ENCODE data around the gene VPS13A. TPM values are rescaled to one million over a fixed set of nuclear protein-coding genes. Genes with fewer than 3 reads are reported as not detected.

VPS13A gene
- total RNA-seq, 1 experiment from 2014 or later, result 52.8 TPM

GRCh38 chr9:77166193-77166592 lies 11.1 kb upstream of the VPS13A start:
- ChIA-PET CTCF (interaction anchor here (1.0 to 2.6 kb wide), 5 partner anchors 9 to 64 kb away, joined by 3 to 24 read pairs (median 10); partner anchors contain the start of gene VPS13A), POLR2A (no interaction called here), RAD21 (ENCODE audit: low non-redundant PET in 1 of 2, low total read pairs in 2 of 2, uncharacterized antibody in 2 of 2, unreplicated experiment in 2 of 2) (no interaction called here)
- no TSS peak for BruUV-seq (replicated peaks)
- Histone ChIP-seq H3K4me3 (replicated peaks in 1 of 2; ENCODE audit: low read depth in 1 of 2, low read length in 2 of 2) (no peak overlapping the region), H3K9ac (ENCODE audit: low read length) (no peak overlapping the region), H3K27ac (ENCODE audit: low read depth, low read length) (no peak overlapping the region), H4K20me1 (ENCODE audit: insufficient read depth) (no peaks in the 10 kb centered on the region), H3K9me3 (ENCODE audit: control insufficient read depth in 1 of 2, insufficient read depth in 1 of 2, low read depth in 1 of 2, low read length in 2 of 2) (no peaks in the 10 kb centered on the region), H3K36me3 (ENCODE audit: control insufficient read depth in 1 of 2, insufficient read depth in 2 of 2, low read length in 2 of 2) (no peaks in the 10 kb centered on the region), H3K79me2 (ENCODE audit: insufficient read depth, low read length) (no peaks in the 10 kb centered on the region), H2AFZ (ENCODE audit: low read depth, low read length, poor library complexity, severe bottlenecking) (no peak overlapping the region), H3K27me3 (ENCODE audit: insufficient read depth, low read length) (no peaks in the 10 kb centered on the region), H3K4me2 (ENCODE audit: low read length) (no peak overlapping the region), H3K4me1 (ENCODE audit: control insufficient read depth in 1 of 2, insufficient read depth in 2 of 2, low read length in 2 of 2) (no peaks in the 10 kb centered on the region), H3K9me2 (ENCODE audit: insufficient read depth) (no peaks in the 10 kb centered on the region)
- no peak for TF ChIP-seq FOSL1 (IDR thresholded peaks at IDR 0.05; ENCODE audit: low read depth)
- TF ChIP-seq CTCF (IDR thresholded peaks at IDR 0.05 in 2 of 3, conservative IDR thresholded peaks at IDR 0.05 in 1 of 3; ENCODE audit: borderline replicate concordance in 1 of 3, insufficient read depth in 1 of 3, low read depth in 2 of 3, low read length in 2 of 3), result no peak
- no peak for TF ChIP-seq RAD21 (IDR thresholded peaks at IDR 0.05; ENCODE audit: low read depth)
- TF ChIP-seq ZNF274 (IDR thresholded peaks at IDR 0.05; ENCODE audit: low read depth, low read length), result no peak
- TF ChIP-seq YY1 (IDR thresholded peaks at IDR 0.05; ENCODE audit: extremely low read depth, insufficient replicate concordance, low read depth, low read length), result no peak
- TF ChIP-seq EZH2phosphoT487 (IDR thresholded peaks at IDR 0.05; ENCODE audit: borderline replicate concordance), result no peak
- TF ChIP-seq ZFX (IDR thresholded peaks at IDR 0.05), result no peak
- TF ChIP-seq REST (IDR thresholded peaks at IDR 0.05; ENCODE audit: low read depth), result no peak
- no peak for TF ChIP-seq EZH2 (IDR thresholded peaks at IDR 0.05)
- TF ChIP-seq EGR1 (IDR thresholded peaks at IDR 0.05; ENCODE audit: low read depth), result no peak
- TF ChIP-seq JUND (IDR thresholded peaks at IDR 0.05), result no peak
- TF ChIP-seq CBX3 (IDR thresholded peaks at IDR 0.05; ENCODE audit: low read depth), result no peak
- TF ChIP-seq POLR2AphosphoS5 (IDR thresholded peaks at IDR 0.05; ENCODE audit: low read depth, low read length), result no peak
- TF ChIP-seq SIN3A (IDR thresholded peaks at IDR 0.05; ENCODE audit: low read depth), result no peak
- TF ChIP-seq SP1 (IDR thresholded peaks at IDR 0.05; ENCODE audit: low read depth), result no peak
- no peak for TF ChIP-seq TCF7L2 (IDR thresholded peaks at IDR 0.05; ENCODE audit: borderline replicate concordance, extremely low read depth, insufficient read depth, insufficient read length)
- TF ChIP-seq POLR2A (IDR thresholded peaks at IDR 0.05; ENCODE audit: borderline replicate concordance, extremely low read depth, insufficient read depth, insufficient read length), result no peak
- TF ChIP-seq, protein P1, sequence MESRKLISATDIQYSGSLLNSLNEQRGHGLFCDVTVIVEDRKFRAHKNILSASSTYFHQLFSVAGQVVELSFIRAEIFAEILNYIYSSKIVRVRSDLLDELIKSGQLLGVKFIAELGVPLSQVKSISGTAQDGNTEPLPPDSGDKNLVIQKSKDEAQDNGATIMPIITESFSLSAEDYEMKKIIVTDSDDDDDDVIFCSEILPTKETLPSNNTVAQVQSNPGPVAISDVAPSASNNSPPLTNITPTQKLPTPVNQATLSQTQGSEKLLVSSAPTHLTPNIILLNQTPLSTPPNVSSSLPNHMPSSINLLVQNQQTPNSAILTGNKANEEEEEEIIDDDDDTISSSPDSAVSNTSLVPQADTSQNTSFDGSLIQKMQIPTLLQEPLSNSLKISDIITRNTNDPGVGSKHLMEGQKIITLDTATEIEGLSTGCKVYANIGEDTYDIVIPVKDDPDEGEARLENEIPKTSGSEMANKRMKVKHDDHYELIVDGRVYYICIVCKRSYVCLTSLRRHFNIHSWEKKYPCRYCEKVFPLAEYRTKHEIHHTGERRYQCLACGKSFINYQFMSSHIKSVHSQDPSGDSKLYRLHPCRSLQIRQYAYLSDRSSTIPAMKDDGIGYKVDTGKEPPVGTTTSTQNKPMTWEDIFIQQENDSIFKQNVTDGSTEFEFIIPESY (IDR thresholded peaks at IDR 0.05; ENCODE audit: extremely low read depth, insufficient replicate concordance, low read length), result no peak
- intact Hi-C loops (cut with micrococcal nuclease), result loop anchor here (5.0 to 10.0 kb wide), 2 partner anchors 269 to 586 kb away; no protein-coding TSS in a partner anchor
- ATAC-seq (no peak), DNase-seq (ENCODE audit: low read depth, low spot score) (no peak)

Data from HCT116 (cell line).